ENCODE results near the gene TIGD7.
"Not testable (repeated sequence)": the region's sequence is repeated elsewhere in the genome, so short reads cannot be mapped to it uniquely, and the experiment has no call there.

The TIGD7 gene

DNA sequence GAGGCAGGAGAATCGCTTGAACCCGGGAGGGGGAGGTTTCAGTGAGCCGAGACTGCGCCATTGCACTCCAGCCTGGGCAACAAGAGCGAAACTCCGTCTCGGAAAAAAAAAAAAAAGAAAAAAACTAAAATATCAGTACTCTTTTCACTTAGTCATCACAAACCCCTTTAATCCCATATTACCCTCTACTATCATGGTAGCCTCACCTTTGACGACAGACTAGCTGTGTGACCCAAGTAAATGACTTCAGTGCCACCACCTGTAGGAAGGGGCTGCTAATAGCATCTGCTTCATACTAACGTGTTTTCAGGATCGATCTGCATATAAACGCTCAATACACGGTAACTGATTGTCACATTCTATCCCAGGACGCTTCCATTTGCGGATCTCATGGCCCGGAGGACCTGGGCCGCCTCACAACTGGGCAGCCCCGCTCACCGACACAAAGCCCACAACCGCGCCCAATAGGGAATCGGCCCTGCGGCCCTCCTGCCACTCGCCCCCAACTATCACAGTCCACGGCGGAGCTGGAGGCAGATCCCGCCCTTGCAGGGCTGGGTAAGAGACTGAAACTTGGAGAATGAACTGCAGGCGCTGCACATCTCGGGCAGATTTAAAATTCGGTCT lies 23.0 kb downstream of the TIGD7 start:
- peak; percentile 73 for DNase-seq

- DNase-seq: no peak
These were observed 23.9 kb downstream of the TIGD7 start for GRCh38 chr16:3281222-3281820.

DNA sequence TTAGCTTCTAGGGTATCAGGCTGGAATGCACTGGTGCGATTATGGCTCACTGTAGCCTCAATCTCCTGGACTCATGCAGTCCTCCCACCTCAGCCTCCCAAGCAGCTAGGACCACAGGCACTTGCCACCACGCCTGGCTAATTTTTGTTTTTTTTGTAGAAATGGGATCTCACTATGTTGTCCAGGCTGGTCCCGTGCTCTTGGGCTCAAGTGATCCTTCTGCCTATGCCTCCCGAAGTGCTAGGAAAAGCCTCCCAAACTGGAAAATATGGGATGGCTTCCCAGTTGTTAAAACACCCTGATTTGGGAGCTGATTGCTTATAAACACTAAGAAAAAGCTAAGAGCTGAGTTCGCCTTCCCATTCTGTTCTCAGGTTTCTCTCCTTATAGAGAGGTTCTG lies 28.6 kb downstream of the TIGD7 start:
- DNase-seq: no peak

- no peak for DNase-seq
These were observed 30.3 kb downstream of the TIGD7 start for GRCh38 chr16:3274947-3275346.

GRCh38 chr16:3274490-3274889 lies 30.7 kb downstream of the TIGD7 start:
- DNase-seq: no peak

- DNase-seq: not testable (repeated sequence)
These were observed 33.9 kb downstream of the TIGD7 start for GRCh38 chr16:3271281-3271680.

- DNase-seq: not testable (repeated sequence)
These were observed 34.5 kb downstream of the TIGD7 start for GRCh38 chr16:3270718-3271117.

DNA sequence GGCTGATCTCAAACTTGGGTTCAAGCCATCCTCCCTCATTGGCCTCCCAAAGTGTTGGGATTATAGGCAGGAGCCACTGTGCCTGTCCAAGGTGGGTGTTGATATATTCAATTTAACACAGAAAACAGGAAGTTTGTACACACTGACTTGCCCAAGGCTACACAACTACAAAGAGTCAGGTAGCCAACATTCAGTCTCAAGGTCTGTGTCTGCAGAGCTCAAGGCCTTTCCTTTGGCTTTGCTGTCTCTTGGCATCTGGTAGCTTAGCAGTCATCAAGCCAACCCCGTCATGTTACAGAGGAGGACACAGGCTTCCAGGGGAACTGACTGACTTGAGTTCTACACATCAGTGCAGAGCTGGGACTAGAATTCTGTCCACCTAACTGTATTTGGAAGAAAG lies 36.9 kb downstream of the TIGD7 start:
- no peak for DNase-seq

DNA sequence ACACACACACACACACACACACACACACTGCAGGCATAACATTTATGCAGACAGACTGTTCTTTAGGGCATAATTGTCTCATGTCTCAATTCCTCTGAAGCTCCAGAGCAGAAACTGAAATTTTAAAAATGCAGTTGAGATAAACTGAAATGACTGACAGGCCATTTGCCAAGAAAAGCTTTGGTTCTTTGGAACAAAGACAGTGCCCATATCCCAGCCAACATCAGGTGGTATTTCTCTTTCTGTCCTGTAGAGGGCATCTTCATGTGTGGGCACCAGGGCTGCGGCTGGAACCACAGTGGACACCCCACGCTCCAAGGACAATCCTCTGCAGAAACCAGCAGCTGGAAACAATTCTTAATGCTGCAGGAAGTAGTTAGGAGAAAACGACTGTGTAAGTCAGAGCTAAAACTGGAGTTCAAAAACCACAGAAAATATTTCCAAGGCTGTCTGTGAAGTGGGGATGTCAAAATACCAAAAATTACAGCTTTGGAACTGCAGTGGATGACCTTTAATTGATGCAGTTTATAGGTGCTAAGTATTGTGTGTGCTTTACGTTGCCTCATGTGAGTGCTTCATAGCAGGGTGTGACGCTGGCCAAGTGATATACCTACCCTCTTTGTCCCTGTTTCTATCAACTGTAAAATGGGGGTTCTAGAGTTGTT lies 38.2 kb downstream of the TIGD7 start:
- no peak for DNase-seq

DNA sequence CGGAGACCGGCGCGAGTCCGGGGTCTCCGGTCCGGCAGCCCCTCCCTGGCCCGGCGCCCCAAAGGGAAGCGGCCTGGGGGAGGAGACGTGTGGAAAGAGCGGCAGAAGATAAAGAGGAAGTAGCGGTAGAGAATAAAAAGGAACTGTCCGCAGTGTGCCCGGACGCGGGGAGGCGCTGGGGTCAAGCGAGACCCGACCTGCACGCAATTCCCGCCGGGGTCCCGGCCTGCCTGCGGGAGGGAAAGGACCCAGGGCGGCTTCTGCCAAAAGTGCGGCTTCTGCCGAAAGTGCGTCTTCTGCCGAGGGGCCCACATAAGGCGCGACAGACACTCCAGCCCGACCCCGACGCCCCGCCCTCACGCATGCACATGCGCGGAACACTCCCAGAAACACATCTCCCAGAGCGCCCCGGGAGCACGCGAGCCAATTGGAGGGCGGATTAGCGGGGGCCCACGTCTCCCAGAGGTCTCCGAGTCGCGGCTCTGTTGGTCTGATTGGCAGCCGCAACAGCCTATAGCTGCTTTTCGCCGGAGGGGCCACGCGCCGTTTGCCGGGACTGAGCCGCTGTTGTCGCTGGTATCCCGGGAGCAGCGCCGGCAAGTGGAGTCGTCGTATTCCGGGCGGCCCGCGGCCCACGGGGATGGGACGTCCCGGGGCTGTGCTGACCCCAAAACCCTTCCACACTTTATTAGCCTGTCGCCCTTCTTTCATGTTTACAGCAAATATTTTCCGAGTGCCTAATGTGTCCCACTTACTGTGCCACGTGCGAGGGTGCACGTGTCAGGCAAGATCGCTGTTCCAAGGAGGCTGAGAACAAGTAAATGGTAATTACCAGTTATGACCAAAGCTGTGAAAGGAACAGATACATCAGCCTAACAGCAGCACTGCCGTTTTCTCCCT lies 40.8 kb downstream of the TIGD7 start:
- peak; percentile 93 for DNase-seq

DNA sequence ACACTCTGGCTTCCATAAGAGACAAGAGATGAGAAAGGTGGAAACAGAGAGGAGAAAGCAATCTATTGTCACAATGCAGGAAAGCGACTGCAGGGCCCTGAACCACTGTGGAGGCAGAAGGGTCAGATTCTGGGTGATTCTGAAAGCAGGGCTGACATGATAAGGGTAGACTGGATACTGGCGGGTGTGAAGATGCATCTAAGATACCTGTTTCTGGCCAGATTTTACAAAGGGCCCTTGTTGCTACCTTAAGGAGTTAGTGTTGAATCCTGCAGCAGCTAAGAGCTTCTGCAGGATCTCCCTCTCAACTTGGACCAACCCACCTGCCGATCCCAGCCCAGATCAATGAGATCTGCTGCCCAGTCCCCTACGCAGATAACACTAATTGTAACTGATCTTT lies 42.7 kb downstream of the TIGD7 start:
- no peak for DNase-seq

- DNase-seq: no peak
These were observed 45.4 kb downstream of the TIGD7 start for GRCh38 chr16:3259836-3260235.

DNA sequence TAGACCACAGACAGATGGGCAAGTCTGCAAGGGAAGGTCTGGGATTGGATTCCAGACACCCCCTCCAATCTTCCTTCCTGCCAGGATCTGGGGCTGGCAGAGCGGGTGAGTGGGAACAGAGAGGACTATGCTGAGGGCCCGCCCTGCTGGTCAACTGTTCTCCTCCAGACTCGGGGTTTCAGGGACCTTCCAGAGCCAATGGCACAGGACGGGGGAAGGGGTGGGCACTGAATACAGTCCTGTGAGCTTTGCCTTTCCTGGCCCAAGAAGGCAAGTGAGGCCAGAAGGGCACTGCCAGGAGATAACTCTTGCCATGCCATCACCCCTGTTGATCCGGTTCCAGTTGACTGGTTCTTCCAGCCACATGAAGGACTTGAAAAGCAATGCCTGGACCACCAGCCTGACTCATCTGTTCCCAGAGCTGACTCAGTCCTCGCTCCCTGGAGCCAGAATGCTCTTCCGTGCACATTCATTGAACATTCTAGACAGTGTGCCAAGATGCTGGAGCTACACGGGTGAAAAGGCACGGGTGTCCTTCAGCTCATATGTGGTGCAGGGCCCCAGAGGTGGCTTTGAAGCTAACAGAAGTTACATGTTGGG lies 48.3 kb downstream of the TIGD7 start:
- no peak for DNase-seq

DNA sequence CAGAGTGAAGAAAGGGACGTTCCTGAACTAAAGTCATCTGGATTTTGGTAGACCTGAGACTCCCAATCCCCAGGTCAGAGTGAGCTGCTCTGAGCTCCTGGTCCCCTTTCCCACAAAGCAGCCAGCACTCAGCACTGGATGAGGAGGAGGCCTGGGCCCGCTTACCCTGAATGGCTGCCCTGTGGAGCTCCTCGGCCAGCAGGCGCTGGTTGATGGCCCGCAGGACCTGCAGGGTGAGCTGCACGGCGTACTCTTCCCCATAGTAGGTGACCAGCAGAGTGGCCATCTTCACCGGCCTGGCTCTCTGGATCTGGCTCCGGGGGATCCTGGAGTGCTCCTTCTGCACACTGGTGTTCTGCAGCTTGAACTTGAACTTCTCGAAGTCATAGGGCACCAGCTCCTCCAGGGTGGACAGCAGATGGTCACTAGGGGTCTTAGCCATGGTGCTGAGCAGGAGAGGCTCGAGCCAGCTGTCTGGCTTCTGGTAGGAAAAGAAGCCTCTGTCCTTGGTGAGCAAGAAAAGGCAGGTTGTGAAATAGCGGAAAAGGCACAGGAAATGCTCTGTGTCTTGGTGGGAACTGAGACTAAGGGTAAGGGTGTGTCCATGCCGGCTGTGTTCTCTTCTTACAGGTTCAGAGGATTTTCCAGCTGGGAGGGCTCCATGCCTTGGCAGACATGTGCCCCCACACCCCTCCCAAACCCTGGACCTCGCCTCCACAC lies 48.9 kb downstream of the TIGD7 start, which contains the start of gene MEFV:
TSS of gene MEFV (minus strand) at position 488 of the 720 bp plus-strand sequence. CDS start at position 442, 46 bp downstream.
- DNase-seq: no peak

DNA sequence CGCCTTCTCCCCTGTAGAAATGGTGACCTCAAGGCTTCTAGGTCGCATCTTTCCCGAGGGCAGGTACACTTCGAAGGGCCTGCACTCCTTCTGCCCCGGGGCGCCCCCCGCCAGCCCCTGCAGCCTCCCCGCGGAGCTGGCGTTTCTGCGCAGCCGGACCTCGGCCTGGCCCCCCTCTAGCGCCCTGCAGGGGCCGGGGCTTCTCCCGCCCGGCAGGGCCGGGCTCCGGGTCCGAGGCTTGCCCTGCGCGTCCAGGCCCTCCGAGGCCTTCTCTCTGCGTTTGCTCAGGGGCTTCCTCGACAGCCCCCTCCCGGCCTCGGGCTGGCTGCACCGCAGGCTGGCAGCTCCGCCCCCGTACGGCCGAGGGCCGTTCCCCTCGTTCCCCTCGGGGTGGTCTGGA lies 50.9 kb downstream of the TIGD7 start:
- DNase-seq: no peak

DNA sequence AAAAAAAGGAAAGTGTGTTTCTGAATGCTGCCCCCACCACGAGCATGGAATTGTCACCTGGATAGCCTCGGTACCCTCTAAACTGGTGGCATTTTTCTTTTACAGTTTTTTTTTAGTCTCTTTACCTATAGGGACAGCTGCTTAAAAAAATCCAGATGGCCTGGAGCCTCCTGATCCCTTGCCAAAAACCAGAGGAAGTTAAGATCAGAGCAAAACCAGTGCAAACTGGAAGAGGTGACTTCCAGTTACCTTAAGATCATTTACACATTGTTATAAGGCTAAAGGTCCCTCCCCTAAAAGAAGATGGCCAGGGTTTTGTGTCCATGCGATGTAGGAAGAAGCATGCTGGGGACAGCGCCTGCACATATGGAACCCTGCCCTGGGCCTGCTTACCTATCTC lies 52.3 kb downstream of the TIGD7 start:
- DNase-seq: no peak

DNA sequence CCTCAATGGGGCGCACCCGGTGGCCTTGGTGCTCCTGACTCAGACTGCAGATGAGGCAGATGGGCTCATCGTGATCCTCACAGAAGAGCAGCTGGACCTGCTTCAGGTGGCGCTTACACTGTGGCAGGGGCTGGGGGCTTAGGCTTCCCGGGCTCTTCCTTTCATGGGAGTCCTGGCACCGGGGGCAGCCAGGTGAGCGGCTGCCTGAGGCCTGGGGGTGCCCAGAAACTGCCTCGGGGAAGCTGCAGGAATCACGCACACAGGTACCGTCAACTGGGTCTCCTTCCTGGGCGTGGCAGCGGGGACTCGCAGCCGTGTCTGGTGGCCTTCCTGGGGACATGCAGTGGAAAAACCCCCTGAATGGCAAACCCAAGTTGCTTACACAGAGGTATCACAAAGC lies 55.8 kb downstream of the TIGD7 start:
- no peak for DNase-seq

- DNase-seq: no peak
These were observed 56.2 kb downstream of the TIGD7 start for GRCh38 chr16:3249020-3249419.

Data from GOT3 (cell line).